ENCODE measurements around the gene CA7. TPM values are rescaled to one million over a fixed set of nuclear protein-coding genes. Genes with fewer than 3 reads are reported as not detected.

Gene CA7
- total and polyA plus RNA-seq, 10 donors, result not detected

GRCh38 chr16:66890799-66891198 is 46.6 kb downstream of the CA7 start:
- Histone ChIP-seq H3K9me3 (no peaks in the 10 kb centered on the region), H3K4me3 (no peak overlapping the region), H3K27ac (no peak overlapping the region), H3K36me3 (peaks cover 0 to 22% (median under 1%) of the 10 kb centered on the region in 6 donors), H3K27me3 (replicated peaks in 1 of 7) (no peaks in the 10 kb centered on the region), H3K4me1 (no peaks in the 10 kb centered on the region)
- DNase-seq, result no peak
- intact Hi-C loops (cut with DNase I; ENCODE audit: low total_unique reads), result no loop called here
- 85 to 93% (median 90%) methylated on average over 2 of the region's 2 CpGs for WGBS, 5 donors
- TF ChIP-seq POLR2A (IDR thresholded peaks at IDR 0.05) (no peak), POLR2AphosphoS5 (IDR thresholded peaks at IDR 0.05) (no peak), CTCF (IDR thresholded peaks at IDR 0.05 in 8 of 11, conservative IDR thresholded peaks at IDR 0.05 in 3 of 11) (no peak)

- WGBS, 5 donors, result 84 to 94% (median 90%) methylated on average over 4 of the region's 4 CpGs
- no peak overlapping the region for H3K4me3 ChIP-seq
- no peak for DNase-seq
- no peak for TF ChIP-seq POLR2A (IDR thresholded peaks at IDR 0.05)
- TF ChIP-seq POLR2AphosphoS5 (IDR thresholded peaks at IDR 0.05), result no peak
- no peak for TF ChIP-seq CTCF (IDR thresholded peaks at IDR 0.05 in 8 of 11, conservative IDR thresholded peaks at IDR 0.05 in 3 of 11)
- H3K27ac ChIP-seq, result no peak overlapping the region
- H3K4me1 ChIP-seq, result no peaks in the 10 kb centered on the region
- H3K9me3 ChIP-seq, result no peaks in the 10 kb centered on the region
- intact Hi-C loops (cut with DNase I; ENCODE audit: low total_unique reads), result no loop called here
- H3K27me3 ChIP-seq (replicated peaks in 1 of 7), result no peaks in the 10 kb centered on the region
- H3K36me3 ChIP-seq, result peaks cover 0 to 17% (median 0%) of the 10 kb centered on the region in 6 donors
Observed at GRCh38 chr16:66891360-66891759, 47.1 kb downstream of the CA7 start.

- peaks cover 0 to 12% (median 0%) of the 10 kb centered on the region in 6 donors for H3K36me3 ChIP-seq
- TF ChIP-seq CTCF (IDR thresholded peaks at IDR 0.05 in 8 of 11, conservative IDR thresholded peaks at IDR 0.05 in 3 of 11) (no peak), POLR2A (IDR thresholded peaks at IDR 0.05) (no peak), POLR2AphosphoS5 (IDR thresholded peaks at IDR 0.05) (no peak)
- H3K27me3 ChIP-seq (replicated peaks in 1 of 7), result no peaks in the 10 kb centered on the region
- WGBS, 5 donors, result 84 to 97% (median 95%) methylated on average over 6 of the region's 6 CpGs
- intact Hi-C loops (cut with DNase I; ENCODE audit: low total_unique reads), result no loop called here
- no peak for DNase-seq
- H3K4me1 ChIP-seq, result no peaks in the 10 kb centered on the region
- H3K4me3 ChIP-seq, result no peak overlapping the region
- H3K27ac ChIP-seq, result no peak overlapping the region
- no peaks in the 10 kb centered on the region for H3K9me3 ChIP-seq
Observed at GRCh38 chr16:66891797-66892196, 47.6 kb downstream of the CA7 start.

- intact Hi-C loops (cut with DNase I; ENCODE audit: low total_unique reads), result no loop called here
- Histone ChIP-seq H3K27me3 (replicated peaks in 1 of 7) (no peaks in the 10 kb centered on the region), H3K9me3 (no peaks in the 10 kb centered on the region), H3K4me1 (no peaks in the 10 kb centered on the region), H3K36me3 (peaks cover 0 to 5% (median 0%) of the 10 kb centered on the region in 6 donors), H3K4me3 (no peak overlapping the region), H3K27ac (no peak overlapping the region)
- no peak for DNase-seq
- TF ChIP-seq POLR2AphosphoS5 (IDR thresholded peaks at IDR 0.05) (no peak), POLR2A (IDR thresholded peaks at IDR 0.05) (no peak), CTCF (IDR thresholded peaks at IDR 0.05 in 8 of 11, conservative IDR thresholded peaks at IDR 0.05 in 3 of 11) (no peak)
- 69 to 93% (median 85%) methylated on average over 2 of the region's 2 CpGs for WGBS, 5 donors
Observed at GRCh38 chr16:66894055-66894454, 49.8 kb downstream of the CA7 start.
